ENCODE results near the gene FAM222B. TPM values are rescaled to one million over a fixed set of nuclear protein-coding genes. Genes with fewer than 3 reads are reported as not detected.

The FAM222B gene
- total and polyA plus RNA-seq, 4 donors = 4.3 to 33.1 (median 19.8) TPM

DNA sequence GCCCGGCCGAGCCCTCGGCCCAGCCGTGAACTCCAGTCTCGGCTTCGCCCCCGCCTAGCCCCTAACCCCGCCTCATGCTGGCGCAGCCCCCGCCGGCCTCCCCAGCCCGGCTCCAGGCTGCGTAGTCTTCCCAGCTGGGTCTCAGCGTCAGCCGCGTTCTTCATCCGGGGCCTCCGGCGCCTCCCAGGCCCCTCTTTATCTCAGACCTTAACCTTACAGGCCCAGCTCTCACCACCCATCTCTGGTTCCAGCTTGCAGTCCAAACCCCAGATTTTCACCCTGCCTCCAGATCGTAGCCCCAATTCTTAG is 130.9 kb downstream of the FAM222B start, which contains the start of gene PROCA1:
TSS of gene PROCA1 (minus strand) at position 166 of the 309 bp plus-strand sequence. CDS start 228 bp downstream, outside the sequence.
- Histone ChIP-seq H3K27me3 (ENCODE audit: control insufficient read depth, insufficient read depth, low read length) (peaks cover 2% of the 10 kb centered on the region), H3K9me3 (ENCODE audit: control insufficient read depth, insufficient read depth, low read length) (no peaks in the 10 kb centered on the region), H3K4me1 (ENCODE audit: control insufficient read depth, insufficient read depth, low read length) (peaks cover 44% of the 10 kb centered on the region), H3K36me3 (ENCODE audit: control insufficient read depth, insufficient read depth, low read length) (peaks cover 29% of the 10 kb centered on the region), H3K27ac (ENCODE audit: low read depth, low read length) (peak within 1 kb of the TSS; percentile 98), H3K4me3 (ENCODE audit: low read depth, low read length) (peak within 1 kb of the TSS; percentile 52)
- peak in 1 of 6 donors; percentile 89 for DNase-seq (ENCODE audit: low read depth in 4 of 6, low spot score in 6 of 6)
- WGBS (ENCODE audit: insufficient coverage) = 2% methylated on average over 20 of the region's 20 CpGs

DNA sequence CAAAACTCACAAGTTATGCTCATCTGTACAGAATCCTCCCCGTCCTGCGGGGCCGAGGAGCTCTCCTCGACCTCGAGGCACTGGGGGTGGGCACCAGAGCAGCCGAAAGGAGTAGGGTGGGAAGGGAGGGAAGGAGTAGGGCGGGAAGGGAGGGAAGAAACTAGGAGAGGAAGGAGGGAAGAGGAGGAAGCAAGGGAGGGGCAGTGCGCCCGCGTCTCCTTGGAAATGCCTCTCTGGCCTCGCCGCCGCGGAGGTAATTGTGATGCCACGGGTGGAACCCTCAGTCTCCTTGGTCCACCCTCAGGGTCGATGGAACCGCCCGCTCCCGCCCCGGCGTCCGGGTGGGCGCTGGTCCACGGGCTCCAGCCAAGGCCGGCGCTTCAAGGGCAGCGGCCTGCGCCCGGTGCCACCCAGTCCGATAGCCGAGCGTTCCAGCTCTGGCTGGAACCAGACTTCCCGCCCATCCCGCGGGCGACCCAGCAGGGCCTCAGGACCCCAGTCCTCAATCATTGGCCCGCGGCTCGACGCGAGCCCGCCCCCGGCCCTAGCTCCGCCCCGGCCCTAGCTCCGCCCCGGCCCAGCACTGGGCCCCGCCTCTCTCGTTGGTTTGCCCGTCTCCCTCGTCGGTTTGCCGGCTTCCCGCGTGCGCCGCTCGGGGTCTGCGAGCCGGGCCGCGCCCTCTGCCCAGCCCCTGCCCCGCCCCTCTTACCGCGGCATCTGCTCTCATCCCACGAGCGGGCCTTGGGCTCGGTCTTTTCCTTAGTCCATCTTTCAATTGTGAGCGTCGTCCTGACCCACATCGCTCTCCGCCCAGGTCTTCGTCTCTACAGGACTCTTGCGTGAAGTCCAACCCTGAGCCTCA is 131.5 kb downstream of the FAM222B start:
- peak in 3 of 6 donors; percentile 90 to 98 (median 97) for DNase-seq (ENCODE audit: low read depth in 4 of 6, low spot score in 6 of 6)
- Histone ChIP-seq H3K36me3 (ENCODE audit: control insufficient read depth, insufficient read depth, low read length) (peaks cover 32% of the 10 kb centered on the region), H3K4me1 (ENCODE audit: control insufficient read depth, insufficient read depth, low read length) (peaks cover 40% of the 10 kb centered on the region), H3K27me3 (ENCODE audit: control insufficient read depth, insufficient read depth, low read length) (no peaks in the 10 kb centered on the region), H3K9me3 (ENCODE audit: control insufficient read depth, insufficient read depth, low read length) (no peaks in the 10 kb centered on the region), H3K27ac (ENCODE audit: low read depth, low read length) (peak overlapping the region; percentile 98), H3K4me3 (ENCODE audit: low read depth, low read length) (peak overlapping the region; percentile 52)
- WGBS (ENCODE audit: insufficient coverage) = under 1% methylated on average over 72 of the region's 74 CpGs

DNA sequence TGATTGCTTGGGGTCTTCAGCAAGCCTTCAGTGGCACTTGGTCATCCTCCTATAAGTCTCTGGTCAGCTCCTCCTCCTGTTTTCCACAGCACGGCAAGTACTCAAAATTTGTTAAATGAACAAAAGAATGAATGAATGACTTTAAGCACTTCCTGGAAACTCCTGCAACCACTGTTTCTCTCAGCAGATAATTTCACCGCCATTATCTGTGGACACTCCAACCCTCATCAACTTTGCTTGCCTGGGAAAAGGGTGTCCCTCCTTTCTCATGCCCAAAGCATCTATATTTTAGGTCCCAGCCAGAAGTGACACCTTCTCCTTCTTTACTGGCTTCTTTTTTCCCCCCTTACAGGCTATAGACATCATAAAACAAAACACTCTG is 135.3 kb downstream of the FAM222B start:
- WGBS (ENCODE audit: insufficient coverage) = 85% methylated on average over 1 of the region's 2 CpGs
- H3K27ac ChIP-seq (ENCODE audit: low read depth, low read length) = no peak overlapping the region

DNA sequence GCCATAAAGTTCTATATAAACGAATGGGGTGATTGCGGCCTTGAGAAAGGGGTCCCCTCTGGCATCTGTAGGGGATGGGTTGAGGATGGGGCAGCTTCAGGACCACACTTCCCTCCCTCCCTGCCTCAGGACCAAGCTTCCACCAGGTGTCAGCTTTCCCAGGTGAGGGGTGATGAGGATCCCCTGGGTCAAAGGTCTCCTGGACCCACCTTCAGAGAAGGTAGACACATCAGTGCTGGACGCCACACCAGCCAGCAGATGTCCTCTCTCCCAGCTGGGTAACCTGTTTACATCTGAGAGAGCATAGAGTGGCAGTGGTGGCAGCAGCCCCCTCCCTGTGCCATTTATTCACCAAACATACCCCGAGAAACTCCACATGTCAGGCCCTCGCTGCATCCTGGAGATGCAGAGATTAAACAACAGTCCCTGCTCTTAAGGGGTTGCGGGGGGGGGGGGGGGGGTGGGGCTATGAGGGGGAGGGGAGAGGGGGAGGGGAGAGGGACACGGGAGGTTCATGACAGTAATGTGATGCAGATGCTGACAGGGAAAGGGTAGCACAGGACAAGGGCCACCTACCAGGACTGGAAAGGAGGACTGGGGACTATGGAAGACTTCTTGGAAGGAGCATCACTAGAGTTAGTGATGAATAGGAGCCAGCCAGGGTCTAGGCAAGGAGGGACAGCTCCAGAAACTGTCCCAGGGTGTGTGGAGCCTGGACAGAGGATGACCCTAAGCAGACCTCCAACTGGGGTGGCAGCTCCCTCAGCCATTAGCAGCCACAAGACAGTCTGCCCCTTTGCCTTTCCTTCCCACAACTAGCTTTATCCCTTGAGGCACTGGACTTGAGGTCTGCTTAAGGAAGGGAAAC is 135.9 kb downstream of the FAM222B start:
- Histone ChIP-seq H3K9me3 (ENCODE audit: control insufficient read depth, insufficient read depth, low read length) (no peaks in the 10 kb centered on the region), H3K4me3 (ENCODE audit: low read depth, low read length) (no peak overlapping the region), H3K36me3 (ENCODE audit: control insufficient read depth, insufficient read depth, low read length) (peaks cover 51% of the 10 kb centered on the region), H3K27me3 (ENCODE audit: control insufficient read depth, insufficient read depth, low read length) (no peaks in the 10 kb centered on the region), H3K4me1 (ENCODE audit: control insufficient read depth, insufficient read depth, low read length) (peaks cover 59% of the 10 kb centered on the region), H3K27ac (ENCODE audit: low read depth, low read length) (no peak overlapping the region)
- 13% methylated on average over 1 of the region's 7 CpGs for WGBS (ENCODE audit: insufficient coverage)
- no peak for DNase-seq (ENCODE audit: low read depth in 4 of 6, low spot score in 6 of 6)

More for the DNA sequence above, 135.3 kb downstream of the FAM222B start:
- no peaks in the 10 kb centered on the region for H3K27me3 ChIP-seq (ENCODE audit: control insufficient read depth, insufficient read depth, low read length)
- H3K9me3 ChIP-seq (ENCODE audit: control insufficient read depth, insufficient read depth, low read length) = no peaks in the 10 kb centered on the region
- H3K4me3 ChIP-seq (ENCODE audit: low read depth, low read length) = no peak overlapping the region
- no peak for DNase-seq (ENCODE audit: low read depth in 4 of 6, low spot score in 6 of 6)
- peaks cover 59% of the 10 kb centered on the region for H3K4me1 ChIP-seq (ENCODE audit: control insufficient read depth, insufficient read depth, low read length)
- peaks cover 45% of the 10 kb centered on the region for H3K36me3 ChIP-seq (ENCODE audit: control insufficient read depth, insufficient read depth, low read length)

Small RNA genes within 50 kb of the gene (small RNA-seq; reads per million reads assigned to genes)
- gene RF00019 (ENCODE audit: low replicate concordance) = not detected
- not detected for gene SNORD42A (ENCODE audit: low replicate concordance)
- not detected for gene SNORD42B (ENCODE audit: low replicate concordance)
- gene SNORD4A (ENCODE audit: low replicate concordance) = not detected
- not detected for gene SNORD4B (ENCODE audit: low replicate concordance)

Other genes starting within 250 kb of the FAM222B start
- 10 to 100 TPM; 14.1 to 24.8 TPM for gene SPAG5, start 243.8 kb downstream of the FAM222B start, total RNA-seq
- 10 to 100 TPM; 26.7 to 32.0 TPM for gene SPAG5, start 243.8 kb downstream of the FAM222B start, polyA plus RNA-seq (ENCODE audit: insufficient read length in 2 of 2)
- gene RSKR, start 228.6 kb downstream of the FAM222B start, total RNA-seq = 10 to 100 TPM; 12.4 to 13.7 TPM
- 10 to 100 TPM; 21.6 to 51.0 TPM for gene RSKR, start 228.6 kb downstream of the FAM222B start, polyA plus RNA-seq (ENCODE audit: insufficient read length in 2 of 2)
- 100 to 1,000 TPM in 1 of 2 donors, 10 to 100 TPM in 1; 87.8 to 108 TPM for gene BLTP2, start 197.6 kb downstream of the FAM222B start, total RNA-seq
- gene BLTP2, start 197.6 kb downstream of the FAM222B start, polyA plus RNA-seq (ENCODE audit: insufficient read length in 2 of 2) = 10 to 100 TPM; 69.1 to 85.7 TPM
- 10 to 100 TPM; 43.3 to 72.1 TPM for gene SDF2, start 180.9 kb downstream of the FAM222B start, total RNA-seq
- gene SDF2, start 180.9 kb downstream of the FAM222B start, polyA plus RNA-seq (ENCODE audit: insufficient read length in 2 of 2) = 10 to 100 TPM; 65.3 to 73.8 TPM
- gene SUPT6H, start 180.6 kb downstream of the FAM222B start, total RNA-seq = 10 to 100 TPM; 46.8 to 48.5 TPM
- gene SUPT6H, start 180.6 kb downstream of the FAM222B start, polyA plus RNA-seq (ENCODE audit: insufficient read length in 2 of 2) = 10 to 100 TPM; 59.3 to 63.7 TPM
- gene PROCA1, start 130.9 kb downstream of the FAM222B start, total RNA-seq = 1 to 10 TPM; 2.9 to 3.6 TPM
- gene PROCA1, start 130.9 kb downstream of the FAM222B start, polyA plus RNA-seq (ENCODE audit: insufficient read length in 2 of 2) = 10 to 100 TPM; 11.8 to 17.4 TPM
- gene RAB34, start 124.9 kb downstream of the FAM222B start, total RNA-seq = 100 to 1,000 TPM in 1 of 2 donors, 10 to 100 TPM in 1; 30.0 to 111 TPM
- 10 to 100 TPM; 48.1 to 58.8 TPM for gene RAB34, start 124.9 kb downstream of the FAM222B start, polyA plus RNA-seq (ENCODE audit: insufficient read length in 2 of 2)
- gene RPL23A, start 122.8 kb downstream of the FAM222B start, total RNA-seq = 1,000 to 10,000 TPM in 1 of 2 donors, 100 to 1,000 TPM in 1; 329 to 1,156 TPM
- 100 to 1,000 TPM; 576 to 608 TPM for gene RPL23A, start 122.8 kb downstream of the FAM222B start, polyA plus RNA-seq (ENCODE audit: insufficient read length in 2 of 2)
- 1 to 10 TPM; 3.0 to 5.1 TPM for gene TLCD1, start 116.6 kb downstream of the FAM222B start, total RNA-seq
- 1 to 10 TPM; 7.6 to 9.9 TPM for gene TLCD1, start 116.6 kb downstream of the FAM222B start, polyA plus RNA-seq (ENCODE audit: insufficient read length in 2 of 2)
- gene NEK8, start 114.0 kb downstream of the FAM222B start, total RNA-seq = 1 to 10 TPM; 1.5 to 3.0 TPM
- 1 to 10 TPM; 3.5 to 5.0 TPM for gene NEK8, start 114.0 kb downstream of the FAM222B start, polyA plus RNA-seq (ENCODE audit: insufficient read length in 2 of 2)
- 10 to 100 TPM; 33.6 to 56.3 TPM for gene TRAF4, start 98.8 kb downstream of the FAM222B start, total RNA-seq
- 100 to 1,000 TPM; 168 to 171 TPM for gene TRAF4, start 98.8 kb downstream of the FAM222B start, polyA plus RNA-seq (ENCODE audit: insufficient read length in 2 of 2)
- 10 to 100 TPM; 23.4 to 31.5 TPM for gene ERAL1, start 12.2 kb upstream of the FAM222B start, total RNA-seq
- gene ERAL1, start 12.2 kb upstream of the FAM222B start, polyA plus RNA-seq (ENCODE audit: insufficient read length in 2 of 2) = 10 to 100 TPM; 64.6 to 68.2 TPM
- 10 to 100 TPM; 34.9 to 39.6 TPM for gene FLOT2, start 54.9 kb upstream of the FAM222B start, total RNA-seq
- gene FLOT2, start 54.9 kb upstream of the FAM222B start, polyA plus RNA-seq (ENCODE audit: insufficient read length in 2 of 2) = 100 to 1,000 TPM; 129 to 138 TPM
- gene DHRS13, start 60.3 kb upstream of the FAM222B start, total RNA-seq = 10 to 100 TPM; 19.8 to 22.2 TPM
- gene DHRS13, start 60.3 kb upstream of the FAM222B start, polyA plus RNA-seq (ENCODE audit: insufficient read length in 2 of 2) = 10 to 100 TPM; 31.4 to 34.0 TPM
- 10 to 100 TPM; 21.3 to 29.6 TPM for gene PHF12, start 108.7 kb upstream of the FAM222B start, total RNA-seq
- gene PHF12, start 108.7 kb upstream of the FAM222B start, polyA plus RNA-seq (ENCODE audit: insufficient read length in 2 of 2) = 10 to 100 TPM; 46.3 to 56.0 TPM
- gene SEZ6, start 163.2 kb upstream of the FAM222B start, total RNA-seq = 10 to 100 TPM; 17.1 to 23.5 TPM
- gene SEZ6, start 163.2 kb upstream of the FAM222B start, polyA plus RNA-seq (ENCODE audit: insufficient read length in 2 of 2) = 10 to 100 TPM; 86.8 to 91.6 TPM
- gene PIPOX, start 200.4 kb upstream of the FAM222B start, total RNA-seq = 1 to 10 TPM; 4.0 to 4.4 TPM
- 10 to 100 TPM in 1 of 2 donors, 1 to 10 TPM in 1; 9.4 to 10.2 TPM for gene PIPOX, start 200.4 kb upstream of the FAM222B start, polyA plus RNA-seq (ENCODE audit: insufficient read length in 2 of 2)